ENCODE data around the gene PTPRK.

The PTPRK gene

GRCh38 chr6:128290221-128290620, 230.2 kb downstream of the PTPRK start:
- H3K4me1 ChIP-seq (ENCODE audit: control insufficient read depth, insufficient read depth, low read length, unreplicated experiment): no peaks in the 10 kb centered on the region
- no peaks in the 10 kb centered on the region for H3K27me3 ChIP-seq (ENCODE audit: insufficient read depth, low read length)
- no peak overlapping the region for H2AFZ ChIP-seq (ENCODE audit: low read length, unreplicated experiment)
- H3K36me3 ChIP-seq (ENCODE audit: insufficient read depth, low read length): no peaks in the 10 kb centered on the region
- H3K79me2 ChIP-seq (ENCODE audit: control insufficient read depth, insufficient read depth, low read length, unreplicated experiment): no peaks in the 10 kb centered on the region
- H3K4me3 ChIP-seq (ENCODE audit: low read depth, low read length): no peak overlapping the region
- no peak overlapping the region for H3K27ac ChIP-seq (ENCODE audit: low read depth, low read length)

- H3K27me3 ChIP-seq (ENCODE audit: insufficient read depth, low read length): no peaks in the 10 kb centered on the region
- H3K4me3 ChIP-seq (ENCODE audit: low read depth, low read length): no peak overlapping the region
- no peak overlapping the region for H3K27ac ChIP-seq (ENCODE audit: low read depth, low read length)
- H3K4me1 ChIP-seq (ENCODE audit: control insufficient read depth, insufficient read depth, low read length, unreplicated experiment): peaks cover 2% of the 10 kb centered on the region
- H3K79me2 ChIP-seq (ENCODE audit: control insufficient read depth, insufficient read depth, low read length, unreplicated experiment): no peaks in the 10 kb centered on the region
- H3K36me3 ChIP-seq (ENCODE audit: insufficient read depth, low read length): no peaks in the 10 kb centered on the region
- H2AFZ ChIP-seq (ENCODE audit: low read length, unreplicated experiment): no peak overlapping the region
Observed at GRCh38 chr6:128284128-128284527, 236.3 kb downstream of the PTPRK start.

GRCh38 chr6:128282961-128283360, 237.4 kb downstream of the PTPRK start:
- Histone ChIP-seq H3K27ac (ENCODE audit: low read depth, low read length) (no peak overlapping the region), H3K4me3 (ENCODE audit: low read depth, low read length) (no peak overlapping the region), H2AFZ (ENCODE audit: low read length, unreplicated experiment) (no peak overlapping the region), H3K27me3 (ENCODE audit: insufficient read depth, low read length) (no peaks in the 10 kb centered on the region), H3K36me3 (ENCODE audit: insufficient read depth, low read length) (no peaks in the 10 kb centered on the region), H3K79me2 (ENCODE audit: control insufficient read depth, insufficient read depth, low read length, unreplicated experiment) (no peaks in the 10 kb centered on the region), H3K4me1 (ENCODE audit: control insufficient read depth, insufficient read depth, low read length, unreplicated experiment) (peaks cover 2% of the 10 kb centered on the region)

DNA sequence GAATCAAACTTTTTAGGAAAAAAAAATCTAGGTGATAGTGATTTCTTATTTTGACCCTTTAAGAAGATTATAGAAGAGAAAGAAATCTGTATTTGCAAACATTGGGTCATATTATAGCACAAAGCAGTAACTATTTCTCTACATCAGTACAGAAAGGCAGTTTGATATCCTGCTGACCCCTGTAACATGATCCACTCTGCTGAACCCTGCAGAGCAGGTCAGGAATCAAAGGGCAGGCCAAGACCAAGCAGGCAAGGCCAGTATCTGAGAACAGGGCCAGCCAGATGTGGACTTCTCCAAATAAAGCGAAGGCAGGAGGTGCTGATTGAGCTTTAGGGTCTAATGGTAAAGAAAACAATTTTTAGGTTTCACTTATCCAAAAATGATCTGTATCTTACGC, 239.4 kb downstream of the PTPRK start:
- Histone ChIP-seq H3K79me2 (ENCODE audit: control insufficient read depth, insufficient read depth, low read length, unreplicated experiment) (no peaks in the 10 kb centered on the region), H3K4me1 (ENCODE audit: control insufficient read depth, insufficient read depth, low read length, unreplicated experiment) (peaks cover 20% of the 10 kb centered on the region), H3K4me3 (ENCODE audit: low read depth, low read length) (no peak overlapping the region), H2AFZ (ENCODE audit: low read length, unreplicated experiment) (no peak overlapping the region), H3K27me3 (ENCODE audit: insufficient read depth, low read length) (no peaks in the 10 kb centered on the region), H3K27ac (ENCODE audit: low read depth, low read length) (no peak overlapping the region), H3K36me3 (ENCODE audit: insufficient read depth, low read length) (no peaks in the 10 kb centered on the region)

DNA sequence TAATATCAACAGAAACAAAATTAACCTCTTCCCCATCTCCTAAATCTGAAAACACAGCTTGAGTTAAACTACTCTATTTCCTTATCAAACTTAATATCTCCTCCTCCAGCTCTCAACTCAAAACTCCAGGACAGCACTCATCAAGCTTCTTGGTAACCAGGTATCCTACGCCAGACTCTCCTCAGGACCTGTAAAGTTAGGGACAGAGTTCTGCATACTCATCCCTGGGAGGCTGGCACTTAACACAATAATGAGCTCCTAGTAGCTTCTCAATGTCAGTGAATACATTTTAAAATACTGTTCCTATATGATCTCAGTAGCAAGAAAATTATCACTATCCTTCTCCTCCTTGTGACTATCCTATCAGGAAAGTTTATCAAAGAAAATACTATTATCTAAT, 240.3 kb downstream of the PTPRK start:
- no peak overlapping the region for H2AFZ ChIP-seq (ENCODE audit: low read length, unreplicated experiment)
- no peaks in the 10 kb centered on the region for H3K79me2 ChIP-seq (ENCODE audit: control insufficient read depth, insufficient read depth, low read length, unreplicated experiment)
- peaks cover 28% of the 10 kb centered on the region for H3K4me1 ChIP-seq (ENCODE audit: control insufficient read depth, insufficient read depth, low read length, unreplicated experiment)
- H3K4me3 ChIP-seq (ENCODE audit: low read depth, low read length): no peak overlapping the region
- H3K27ac ChIP-seq (ENCODE audit: low read depth, low read length): no peak overlapping the region
- H3K36me3 ChIP-seq (ENCODE audit: insufficient read depth, low read length): no peaks in the 10 kb centered on the region
- H3K27me3 ChIP-seq (ENCODE audit: insufficient read depth, low read length): no peaks in the 10 kb centered on the region

DNA sequence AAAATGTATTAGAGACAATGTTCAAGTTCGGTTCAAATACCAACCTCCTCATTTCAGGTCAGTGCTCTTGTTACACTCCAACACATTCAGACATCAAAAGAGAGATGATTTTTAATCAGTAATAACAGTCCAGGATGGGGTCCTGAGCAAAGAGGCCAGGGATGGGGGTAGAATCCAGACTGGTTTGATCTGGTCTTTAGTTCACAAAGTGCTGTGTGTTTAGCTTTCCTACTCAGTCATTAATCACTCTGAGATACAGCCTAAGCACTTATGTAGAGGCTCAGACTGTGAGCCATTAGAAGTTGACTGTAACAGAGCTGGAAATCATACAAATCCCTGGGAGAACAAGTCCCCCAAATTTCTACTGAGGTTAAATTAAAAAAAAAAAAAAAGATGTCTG, 241.6 kb downstream of the PTPRK start:
- Histone ChIP-seq H2AFZ (ENCODE audit: low read length, unreplicated experiment) (no peak overlapping the region), H3K4me3 (ENCODE audit: low read depth, low read length) (no peak overlapping the region), H3K27ac (ENCODE audit: low read depth, low read length) (no peak overlapping the region), H3K4me1 (ENCODE audit: control insufficient read depth, insufficient read depth, low read length, unreplicated experiment) (peaks cover 37% of the 10 kb centered on the region), H3K36me3 (ENCODE audit: insufficient read depth, low read length) (no peaks in the 10 kb centered on the region), H3K79me2 (ENCODE audit: control insufficient read depth, insufficient read depth, low read length, unreplicated experiment) (no peaks in the 10 kb centered on the region), H3K27me3 (ENCODE audit: insufficient read depth, low read length) (no peaks in the 10 kb centered on the region)

GRCh38 chr6:128277379-128277778, 243.0 kb downstream of the PTPRK start:
- H2AFZ ChIP-seq (ENCODE audit: low read length, unreplicated experiment): no peak overlapping the region
- H3K4me1 ChIP-seq (ENCODE audit: control insufficient read depth, insufficient read depth, low read length, unreplicated experiment): peaks cover 37% of the 10 kb centered on the region
- H3K27ac ChIP-seq (ENCODE audit: low read depth, low read length): no peak overlapping the region
- H3K36me3 ChIP-seq (ENCODE audit: insufficient read depth, low read length): no peaks in the 10 kb centered on the region
- H3K27me3 ChIP-seq (ENCODE audit: insufficient read depth, low read length): no peaks in the 10 kb centered on the region
- H3K79me2 ChIP-seq (ENCODE audit: control insufficient read depth, insufficient read depth, low read length, unreplicated experiment): no peaks in the 10 kb centered on the region
- H3K4me3 ChIP-seq (ENCODE audit: low read depth, low read length): no peak overlapping the region

DNA sequence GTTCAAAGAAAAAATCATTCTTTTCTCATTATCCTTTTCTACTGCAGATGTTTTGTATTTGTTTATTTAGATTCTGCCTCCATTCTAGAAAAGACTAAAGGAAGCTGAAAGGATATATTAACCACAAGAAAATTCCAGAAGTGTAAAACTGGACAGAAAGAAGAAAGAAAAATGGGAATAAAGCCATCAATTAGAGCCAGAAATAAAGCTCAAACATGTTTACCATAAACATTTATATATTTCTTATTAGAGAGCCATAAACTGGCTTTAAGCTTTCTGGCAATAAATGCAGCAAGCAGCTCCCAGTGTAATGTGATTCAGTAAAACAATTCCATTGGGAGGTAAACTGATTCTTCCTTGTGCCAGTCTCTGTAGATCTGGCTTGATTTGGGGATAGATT, 244.1 kb downstream of the PTPRK start:
- H2AFZ ChIP-seq (ENCODE audit: low read length, unreplicated experiment): no peak overlapping the region
- H3K36me3 ChIP-seq (ENCODE audit: insufficient read depth, low read length): no peaks in the 10 kb centered on the region
- H3K27ac ChIP-seq (ENCODE audit: low read depth, low read length): no peak overlapping the region
- no peaks in the 10 kb centered on the region for H3K79me2 ChIP-seq (ENCODE audit: control insufficient read depth, insufficient read depth, low read length, unreplicated experiment)
- no peak overlapping the region; the same call in 1 of the 2 replicates for H3K4me3 ChIP-seq (ENCODE audit: low read depth, low read length)
- H3K27me3 ChIP-seq (ENCODE audit: insufficient read depth, low read length): no peaks in the 10 kb centered on the region
- peaks cover 41% of the 10 kb centered on the region for H3K4me1 ChIP-seq (ENCODE audit: control insufficient read depth, insufficient read depth, low read length, unreplicated experiment)

GRCh38 chr6:128275681-128276080, 244.7 kb downstream of the PTPRK start:
- no peaks in the 10 kb centered on the region for H3K27me3 ChIP-seq (ENCODE audit: insufficient read depth, low read length)
- peak overlapping the region; percentile 56 for H3K4me3 ChIP-seq (ENCODE audit: low read depth, low read length)
- H3K4me1 ChIP-seq (ENCODE audit: control insufficient read depth, insufficient read depth, low read length, unreplicated experiment): peaks cover 39% of the 10 kb centered on the region
- H3K36me3 ChIP-seq (ENCODE audit: insufficient read depth, low read length): no peaks in the 10 kb centered on the region
- no peaks in the 10 kb centered on the region for H3K79me2 ChIP-seq (ENCODE audit: control insufficient read depth, insufficient read depth, low read length, unreplicated experiment)
- peak overlapping the region; percentile 80 for H3K27ac ChIP-seq (ENCODE audit: low read depth, low read length)
- no peak overlapping the region for H2AFZ ChIP-seq (ENCODE audit: low read length, unreplicated experiment)

DNA sequence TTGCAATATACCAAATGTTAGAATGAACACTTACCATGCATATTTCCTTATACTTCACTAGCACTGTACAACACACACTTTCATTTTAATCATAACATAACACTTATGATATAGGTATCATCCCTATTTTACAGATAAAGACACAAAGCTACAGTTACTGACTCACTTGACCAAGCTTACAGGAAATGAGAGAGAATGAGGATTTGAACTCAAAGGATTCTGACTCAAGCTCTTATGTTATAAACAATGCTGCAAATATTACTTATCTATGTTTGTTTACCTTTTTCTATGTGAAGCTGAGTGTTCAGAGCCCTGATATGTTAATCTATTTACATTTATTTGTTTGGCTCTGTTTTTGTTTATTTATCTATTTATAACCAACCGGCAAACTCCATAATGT, 245.4 kb downstream of the PTPRK start:
- Histone ChIP-seq H3K36me3 (ENCODE audit: insufficient read depth, low read length) (no peaks in the 10 kb centered on the region), H3K79me2 (ENCODE audit: control insufficient read depth, insufficient read depth, low read length, unreplicated experiment) (no peaks in the 10 kb centered on the region), H2AFZ (ENCODE audit: low read length, unreplicated experiment) (peak overlapping the region; percentile 3), H3K27me3 (ENCODE audit: insufficient read depth, low read length) (no peaks in the 10 kb centered on the region), H3K27ac (ENCODE audit: low read depth, low read length) (peak overlapping the region; percentile 80), H3K4me3 (ENCODE audit: low read depth, low read length) (peak overlapping the region; percentile 56; the same call in 1 of the 2 replicates), H3K4me1 (ENCODE audit: control insufficient read depth, insufficient read depth, low read length, unreplicated experiment) (peaks cover 39% of the 10 kb centered on the region)

- no peak overlapping the region for H2AFZ ChIP-seq (ENCODE audit: low read length, unreplicated experiment)
- H3K36me3 ChIP-seq (ENCODE audit: insufficient read depth, low read length): no peaks in the 10 kb centered on the region
- no peaks in the 10 kb centered on the region for H3K79me2 ChIP-seq (ENCODE audit: control insufficient read depth, insufficient read depth, low read length, unreplicated experiment)
- no peak overlapping the region for H3K4me3 ChIP-seq (ENCODE audit: low read depth, low read length)
- no peaks in the 10 kb centered on the region for H3K27me3 ChIP-seq (ENCODE audit: insufficient read depth, low read length)
- H3K4me1 ChIP-seq (ENCODE audit: control insufficient read depth, insufficient read depth, low read length, unreplicated experiment): peaks cover 40% of the 10 kb centered on the region
- H3K27ac ChIP-seq (ENCODE audit: low read depth, low read length): no peak overlapping the region
Observed at GRCh38 chr6:128271527-128271926, 248.9 kb downstream of the PTPRK start.
